GM18505 (cell line): ENCODE measurements around the gene CCL15.
"Not testable (repeated sequence)": the region's sequence is repeated elsewhere in the genome, so short reads cannot be mapped to it uniquely, and the experiment has no call there.

Experiments
- ATAC-seq: cut with Tn5 transposase; IDR thresholded peaks from one replicate; pipeline ENCODE4 v1.9.1; 2021; ENCODE audit not compliant: unreplicated experiment
- POLR2A ChIP-seq: IDR thresholded peaks from 4 replicates; pipeline ENCODE4 v1.6.1; 2011; ENCODE audit warnings: borderline replicate concordance; ENCODE audit not compliant: insufficient read depth, insufficient read length; ENCODE audit errors: extremely low read depth

CCL15 gene

GRCh38 chr17:36001110-36001771 is at the start of gene CCL15:
Gene CCL15, minus strand, starts transcription at chr17:36001553. Its CDS starts 61 bp downstream, at chr17:36001492.
- no peak for ATAC-seq
- TF ChIP-seq POLR2A: no peak

DNA sequence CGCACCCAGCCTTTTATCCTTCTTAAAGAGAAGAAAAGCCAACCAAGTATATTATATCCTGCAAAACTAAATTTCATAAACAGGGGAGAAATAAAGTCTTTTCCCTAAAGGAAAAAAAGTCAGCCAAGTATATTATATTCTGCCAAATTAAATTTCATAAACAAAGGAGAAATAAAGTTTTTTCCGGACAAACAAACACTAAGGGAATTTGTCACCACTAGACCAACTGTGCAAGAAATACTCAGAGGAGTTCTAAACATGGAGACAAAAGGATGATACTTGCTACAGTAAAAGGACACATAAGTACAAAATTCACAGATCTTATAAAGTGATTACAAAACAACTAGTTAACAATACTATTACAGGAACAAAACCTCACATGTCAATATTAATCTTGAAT is 48.3 kb upstream of the CCL15 start:
- no peak for TF ChIP-seq POLR2A
- ATAC-seq: no peak

DNA sequence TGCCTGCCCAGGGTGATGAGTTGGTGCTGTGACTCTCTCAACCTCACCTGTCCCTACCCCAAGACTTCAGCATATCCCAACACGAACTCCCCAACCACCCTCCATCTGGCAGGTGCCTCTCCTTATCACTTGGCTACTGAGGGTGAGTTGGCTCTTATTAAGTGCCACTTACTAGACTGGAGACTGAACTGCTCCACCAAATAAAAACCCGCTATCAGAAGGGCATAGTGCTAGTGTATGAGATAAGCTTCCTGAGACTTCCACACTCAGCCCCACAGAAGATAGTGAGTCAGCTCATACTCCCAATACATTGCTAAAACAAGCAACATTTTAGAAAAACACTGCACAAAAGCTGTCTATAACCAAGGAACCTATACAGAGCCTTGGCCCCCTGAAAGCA is 46.7 kb upstream of the CCL15 start:
- no peak for TF ChIP-seq POLR2A
- ATAC-seq: no peak

DNA sequence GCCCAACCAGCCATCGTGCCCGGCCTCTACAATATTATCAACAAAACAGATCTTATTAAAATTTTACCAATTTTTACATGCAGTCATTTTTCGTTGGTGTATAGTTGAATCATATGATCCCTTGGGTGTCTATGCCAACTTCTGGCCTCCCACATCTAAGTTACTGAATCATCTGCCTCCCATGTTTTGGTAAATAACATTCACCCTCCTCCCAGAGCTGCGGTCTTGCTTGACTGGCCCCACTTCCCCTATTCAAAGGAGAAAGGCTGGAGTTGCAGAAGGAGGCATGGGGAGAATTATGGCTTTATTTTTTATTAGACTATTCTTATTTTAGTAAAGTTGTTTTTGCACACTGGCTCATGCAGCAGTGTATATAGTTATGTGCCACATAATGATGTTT is 34.9 kb upstream of the CCL15 start:
- no peak for ATAC-seq
- no peak for TF ChIP-seq POLR2A

DNA sequence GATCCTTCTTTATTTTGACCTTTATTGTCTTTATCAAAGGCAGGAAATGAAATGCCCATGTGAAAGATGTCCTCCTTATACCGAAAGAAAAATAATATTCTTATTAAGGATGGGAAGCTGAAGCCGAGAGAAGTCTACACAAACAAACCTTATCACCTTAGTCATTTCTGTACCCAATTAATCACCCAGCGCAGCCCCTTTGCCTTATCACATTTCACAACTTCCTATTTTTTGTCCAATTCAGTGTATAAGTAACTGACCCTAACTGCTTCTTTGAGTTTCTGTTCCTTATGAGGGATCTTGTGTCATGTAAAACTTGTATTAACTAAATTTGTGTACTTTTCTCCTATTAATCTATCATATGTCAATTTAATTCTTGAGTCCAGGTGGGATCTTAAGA is 32.8 kb upstream of the CCL15 start:
- no peak for ATAC-seq
- no peak for TF ChIP-seq POLR2A

- ATAC-seq: no peak
- TF ChIP-seq POLR2A: no peak
These were observed 29.6 kb upstream of the CCL15 start for GRCh38 chr17:36030956-36031355.

- no peak for ATAC-seq
- TF ChIP-seq POLR2A: no peak
These were observed 26.4 kb upstream of the CCL15 start for GRCh38 chr17:36027761-36028160.

DNA sequence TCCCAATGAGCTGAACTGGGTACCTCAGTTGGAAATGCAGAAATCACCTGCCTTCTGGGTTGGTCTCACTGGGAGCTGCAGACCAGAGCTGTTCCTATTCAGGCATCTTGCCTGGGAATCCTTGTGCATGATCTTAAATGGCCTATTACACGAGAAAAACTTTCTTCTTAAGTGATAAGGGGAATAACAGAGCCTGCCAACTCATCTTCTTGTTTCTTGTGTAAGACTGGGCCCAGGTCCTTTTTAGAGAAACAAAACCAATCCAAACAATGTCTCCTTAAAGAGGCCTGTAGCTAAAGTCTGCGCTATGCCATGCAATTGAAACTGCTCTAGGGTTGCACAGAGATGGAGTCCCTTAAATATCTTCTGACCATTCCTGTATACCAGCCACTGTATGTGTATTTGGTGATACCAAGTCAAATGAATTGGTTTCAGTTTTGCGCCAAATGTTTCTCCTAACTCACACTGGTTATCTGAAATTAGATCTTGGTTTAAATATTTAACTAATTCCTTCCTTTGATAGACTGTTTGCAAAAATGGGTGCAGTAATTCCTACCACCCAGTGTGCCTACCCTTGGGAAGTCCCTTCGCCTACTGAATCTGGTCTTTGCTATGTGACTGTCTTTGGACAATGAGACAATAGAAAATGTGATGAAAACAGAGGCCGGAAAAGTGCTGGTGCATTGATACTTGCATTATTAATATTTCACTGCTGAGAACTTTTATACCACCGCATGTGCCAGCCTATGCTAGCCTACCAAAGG is 22.9 kb upstream of the CCL15 start:
- no peak for TF ChIP-seq POLR2A
- no peak for ATAC-seq

- no peak for ATAC-seq
- TF ChIP-seq POLR2A: no peak
These were observed 18.1 kb upstream of the CCL15 start for GRCh38 chr17:36019423-36019822.

- no peak for TF ChIP-seq POLR2A
- ATAC-seq: no peak
These were observed 16.4 kb upstream of the CCL15 start, which contains the start of gene CCL23 for GRCh38 chr17:36017799-36018198. Gene CCL23, minus strand, starts transcription at chr17:36017972. Its CDS starts 75 bp downstream, at chr17:36017897.

GRCh38 chr17:36016555-36016954 is 15.2 kb upstream of the CCL15 start:
- TF ChIP-seq POLR2A: no peak

GRCh38 chr17:36015895-36016294 is 14.5 kb upstream of the CCL15 start:
- not testable (repeated sequence) for ATAC-seq

More at GRCh38 chr17:36016555-36016954, 15.2 kb upstream of the CCL15 start:
- no peak for ATAC-seq

DNA sequence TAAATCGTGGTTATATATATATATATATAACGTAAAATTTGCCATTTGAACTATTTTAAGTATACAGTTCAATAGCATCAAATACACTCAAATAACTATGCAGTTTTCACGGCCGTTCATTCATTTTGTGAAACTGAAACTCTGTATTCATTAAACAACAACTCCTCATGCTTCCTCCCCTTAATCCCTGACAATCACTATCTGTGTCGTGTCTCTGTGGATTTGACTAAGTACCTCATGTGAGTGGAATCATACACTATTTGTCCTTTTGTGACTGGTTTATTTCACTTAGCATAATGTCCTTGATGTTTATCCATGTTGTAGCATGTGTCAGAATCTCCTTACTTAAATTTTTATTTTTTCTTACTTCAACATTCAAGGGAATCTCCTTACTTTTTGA is 13.6 kb upstream of the CCL15 start:
- no peak for ATAC-seq
- TF ChIP-seq POLR2A: no peak

DNA sequence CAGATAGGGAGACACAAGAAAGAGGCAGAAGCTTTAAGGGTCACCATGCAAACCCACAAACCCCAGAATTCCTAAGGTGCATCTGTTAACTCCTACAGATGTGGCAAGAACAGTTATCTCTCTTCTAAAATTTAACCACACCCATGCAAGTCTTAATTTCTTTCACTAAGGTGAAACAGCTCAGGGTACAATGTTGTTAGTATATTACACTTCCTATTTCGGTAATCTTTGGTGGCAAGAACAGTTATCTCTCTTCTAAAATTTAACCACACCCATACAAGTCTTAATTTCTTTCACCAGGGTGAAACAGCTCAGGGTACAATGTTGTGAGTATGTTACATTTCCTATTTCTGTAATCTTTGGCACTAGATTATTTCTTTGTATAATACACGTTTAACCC is 9.8 kb upstream of the CCL15 start:
- ATAC-seq: no peak
- no peak for TF ChIP-seq POLR2A
